OCI-LY3 (cell line): ENCODE results near the gene NT5DC1.

Experiments
- H2AFZ ChIP-seq: fragments of 200-600, 300-600 bp; shearing (Covaris generic); 2 replicates; pipeline ENCODE4 v1.6.0; 2014; ENCODE audit warnings: antibody characterized with exemption, low read depth, low read length
- H3K27ac ChIP-seq: fragments of 200-600, 300-600 bp; sonication (generic); 2 replicates; pipeline ENCODE4 v1.5.1; 2014; ENCODE audit warnings: mild to moderate bottlenecking, low read length, moderate library complexity, mixed read lengths
- H3K27me3 ChIP-seq: fragments of 200-600, 300-600 bp; sonication (generic); 2 replicates; pipeline ENCODE4 v1.6.1; 2014; ENCODE audit warnings: low read depth, low read length, mixed read lengths
- H3K36me3 ChIP-seq: fragments of 200-600, 300-600 bp; sonication (generic); replicated peaks from 2 replicates; pipeline ENCODE3; 2014; ENCODE audit warnings: low read depth, low read length, mixed read lengths
- H3K4me1 ChIP-seq: fragments of 300-600, 200-600 bp; sonication (generic); 2 replicates; pipeline ENCODE4 v1.6.1; 2014; ENCODE audit warnings: low read length, mixed read lengths
- H3K4me2 ChIP-seq: fragments of 200-600, 300-600 bp; sonication (generic); 2 replicates; pipeline ENCODE4 v1.6.1; 2014; ENCODE audit warnings: low read length, mixed read lengths
- H3K4me3 ChIP-seq: fragments of 300-600, 200-600 bp; sonication (generic); 2 replicates; pipeline ENCODE4 v1.5.1; 2014; ENCODE audit warnings: antibody characterized with exemption, mild to moderate bottlenecking, low read length, moderate library complexity
- H3K79me2 ChIP-seq: fragments of 300-600, 200-600 bp; shearing (Covaris generic); 2 replicates; pipeline ENCODE4 v1.6.1; 2014; ENCODE audit warnings: mild to moderate bottlenecking, low read length, mixed read lengths
- H3K9ac ChIP-seq: fragments of 300-600, 200-600 bp; shearing (Covaris generic); 2 replicates; pipeline ENCODE4 v1.6.0; 2014; ENCODE audit warnings: mild to moderate bottlenecking, low read length, moderate library complexity
- H3K9me3 ChIP-seq: fragments of 200-600, 300-600 bp; shearing (Covaris generic); 2 replicates; pipeline ENCODE4 v1.6.1; 2014; ENCODE audit warnings: low read length, mixed read lengths; ENCODE audit not compliant: insufficient read depth
- H4K20me1 ChIP-seq: fragments of 200-600, 300-600 bp; sonication (generic); 2 replicates; pipeline ENCODE4 v1.6.1; 2016; ENCODE audit warnings: low read length, mixed read lengths; ENCODE audit not compliant: insufficient read depth
- EZH2phosphoT487 ChIP-seq: fragments of 200-600 bp; shearing (Covaris generic); IDR thresholded peaks from 2 replicates; pipeline ENCODE4 v1.6.1; 2018; ENCODE audit warnings: antibody characterized with exemption, mixed run types, low read depth
- TF ChIP-seq, protein P1 (sequence below): fragments of 200-600, 300-600 bp; sonication (generic); IDR thresholded peaks from 2 replicates; pipeline ENCODE4 v1.5.1; 2014; ENCODE audit warnings: antibody characterized with exemption, low read length, low read depth

The NT5DC1 gene

GRCh38 chr6:116206231-116206903 lies 105.7 kb downstream of the NT5DC1 start:
- no peak overlapping the region for H3K4me3 ChIP-seq
- H3K4me2 ChIP-seq, result no peak overlapping the region
- H2AFZ ChIP-seq, result no peak overlapping the region
- no peak overlapping the region for H3K9ac ChIP-seq
- no peaks in the 10 kb centered on the region for H4K20me1 ChIP-seq
- no peak for TF ChIP-seq EZH2phosphoT487
- TF ChIP-seq, protein P1, sequence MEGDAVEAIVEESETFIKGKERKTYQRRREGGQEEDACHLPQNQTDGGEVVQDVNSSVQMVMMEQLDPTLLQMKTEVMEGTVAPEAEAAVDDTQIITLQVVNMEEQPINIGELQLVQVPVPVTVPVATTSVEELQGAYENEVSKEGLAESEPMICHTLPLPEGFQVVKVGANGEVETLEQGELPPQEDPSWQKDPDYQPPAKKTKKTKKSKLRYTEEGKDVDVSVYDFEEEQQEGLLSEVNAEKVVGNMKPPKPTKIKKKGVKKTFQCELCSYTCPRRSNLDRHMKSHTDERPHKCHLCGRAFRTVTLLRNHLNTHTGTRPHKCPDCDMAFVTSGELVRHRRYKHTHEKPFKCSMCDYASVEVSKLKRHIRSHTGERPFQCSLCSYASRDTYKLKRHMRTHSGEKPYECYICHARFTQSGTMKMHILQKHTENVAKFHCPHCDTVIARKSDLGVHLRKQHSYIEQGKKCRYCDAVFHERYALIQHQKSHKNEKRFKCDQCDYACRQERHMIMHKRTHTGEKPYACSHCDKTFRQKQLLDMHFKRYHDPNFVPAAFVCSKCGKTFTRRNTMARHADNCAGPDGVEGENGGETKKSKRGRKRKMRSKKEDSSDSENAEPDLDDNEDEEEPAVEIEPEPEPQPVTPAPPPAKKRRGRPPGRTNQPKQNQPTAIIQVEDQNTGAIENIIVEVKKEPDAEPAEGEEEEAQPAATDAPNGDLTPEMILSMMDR, result no peak
- H3K9me3 ChIP-seq, result no peaks in the 10 kb centered on the region
- H3K27me3 ChIP-seq, result no peaks in the 10 kb centered on the region
- no peaks in the 10 kb centered on the region for H3K79me2 ChIP-seq
- no peak overlapping the region for H3K27ac ChIP-seq
- peaks cover 27% of the 10 kb centered on the region for H3K4me1 ChIP-seq
- no peaks in the 10 kb centered on the region for H3K36me3 ChIP-seq

- H3K4me1 ChIP-seq, result peaks cover 27% of the 10 kb centered on the region
- TF ChIP-seq, protein P1, result no peak
- TF ChIP-seq EZH2phosphoT487, result no peak
Measured at GRCh38 chr6:116208056-116208785, 107.6 kb downstream of the NT5DC1 start.

GRCh38 chr6:116210316-116210715 lies 109.7 kb downstream of the NT5DC1 start:
- Histone ChIP-seq H4K20me1 (no peaks in the 10 kb centered on the region), H3K9ac (no peak overlapping the region), H2AFZ (no peak overlapping the region), H3K4me2 (no peak overlapping the region), H3K36me3 (no peaks in the 10 kb centered on the region), H3K4me3 (no peak overlapping the region), H3K4me1 (peaks cover 14% of the 10 kb centered on the region), H3K79me2 (no peaks in the 10 kb centered on the region), H3K27me3 (no peaks in the 10 kb centered on the region), H3K27ac (no peak overlapping the region), H3K9me3 (no peaks in the 10 kb centered on the region)
- TF ChIP-seq, protein P1, result no peak
- no peak for TF ChIP-seq EZH2phosphoT487

More at GRCh38 chr6:116208056-116208785, 107.6 kb downstream of the NT5DC1 start:
- Histone ChIP-seq H4K20me1 (no peaks in the 10 kb centered on the region), H3K9ac (no peak overlapping the region), H2AFZ (no peak overlapping the region), H3K4me3 (no peak overlapping the region), H3K36me3 (no peaks in the 10 kb centered on the region), H3K27ac (no peak overlapping the region), H3K27me3 (no peaks in the 10 kb centered on the region), H3K9me3 (no peaks in the 10 kb centered on the region), H3K4me2 (no peak overlapping the region), H3K79me2 (no peaks in the 10 kb centered on the region)

GRCh38 chr6:116210750-116211425 lies 110.2 kb downstream of the NT5DC1 start:
- H3K4me1 ChIP-seq, result peaks cover 11% of the 10 kb centered on the region
- TF ChIP-seq, protein P1, result no peak
- TF ChIP-seq EZH2phosphoT487, result no peak
- no peaks in the 10 kb centered on the region for H3K9me3 ChIP-seq
- H3K4me2 ChIP-seq, result no peak overlapping the region
- H3K79me2 ChIP-seq, result no peaks in the 10 kb centered on the region
- no peak overlapping the region for H3K9ac ChIP-seq
- no peaks in the 10 kb centered on the region for H4K20me1 ChIP-seq
- no peaks in the 10 kb centered on the region for H3K27me3 ChIP-seq
- H2AFZ ChIP-seq, result no peak overlapping the region
- no peak overlapping the region for H3K4me3 ChIP-seq
- no peak overlapping the region for H3K27ac ChIP-seq
- H3K36me3 ChIP-seq, result no peaks in the 10 kb centered on the region
